Hippocampal formation (tissue), 2 donors: ENCODE results near the gene SMAD4.
"Not testable (repeated sequence)": the region's sequence is repeated elsewhere in the genome, so short reads cannot be mapped to it uniquely, and the experiment has no call there.

Source experiments
- DNase-seq, 2 donors: peaks; one replicate each; lab custom pipeline; 2025; lab: John Stamatoyannopoulos, UW

Gene SMAD4

DNA sequence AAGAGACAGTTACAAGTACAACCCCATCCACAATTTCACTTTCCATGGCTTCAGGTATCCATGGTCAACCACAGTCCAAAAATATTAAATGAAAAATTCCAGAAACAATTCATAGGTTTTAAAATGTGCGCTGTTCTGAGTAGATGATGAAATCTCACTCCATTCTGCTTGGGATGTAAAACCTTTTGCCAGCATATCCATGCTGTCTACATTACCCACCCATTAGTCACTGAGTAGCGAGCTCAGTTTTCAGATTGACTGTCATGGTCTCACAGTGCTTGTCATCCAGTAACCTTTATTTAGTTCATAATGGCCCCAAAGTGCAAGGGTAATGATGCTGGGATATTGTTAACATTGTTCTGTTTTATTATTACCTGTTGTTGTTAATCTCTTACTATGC is 40.5 kb downstream of the SMAD4 start:
- DNase-seq = no peak

DNA sequence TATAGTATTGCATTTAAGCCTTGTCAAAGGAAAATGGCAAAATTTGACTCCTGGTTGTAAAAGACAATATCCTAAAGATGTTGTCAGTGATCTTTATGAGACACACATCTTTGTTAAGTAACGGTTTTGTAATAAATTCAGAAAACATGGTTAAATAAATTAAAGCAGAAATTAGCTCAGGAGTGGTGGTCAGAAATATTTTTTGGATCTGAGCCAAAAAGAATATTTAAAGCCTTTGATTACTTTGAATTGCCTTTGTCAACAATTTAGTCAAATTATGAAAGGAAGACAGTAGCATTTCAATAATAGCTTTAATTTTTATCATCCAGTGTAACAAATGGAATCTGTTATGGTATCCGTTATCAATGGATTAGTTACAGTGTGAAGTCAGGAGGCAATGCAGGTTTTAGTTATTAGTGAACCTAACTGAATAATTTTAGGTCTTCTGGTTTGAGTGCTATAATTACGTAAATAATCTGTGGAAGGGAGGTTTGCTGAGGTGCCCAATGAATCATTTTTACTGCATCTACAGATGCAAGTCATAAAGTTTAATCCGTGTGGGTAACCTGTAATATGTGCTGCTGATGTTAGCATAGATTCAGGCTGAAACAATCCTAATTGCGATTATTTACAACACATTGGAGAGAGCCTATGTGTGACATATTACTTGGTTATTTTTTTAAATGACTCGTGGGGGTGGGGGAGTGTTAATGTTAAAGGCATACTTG is 42.7 kb downstream of the SMAD4 start:
- no peak for DNase-seq

DNA sequence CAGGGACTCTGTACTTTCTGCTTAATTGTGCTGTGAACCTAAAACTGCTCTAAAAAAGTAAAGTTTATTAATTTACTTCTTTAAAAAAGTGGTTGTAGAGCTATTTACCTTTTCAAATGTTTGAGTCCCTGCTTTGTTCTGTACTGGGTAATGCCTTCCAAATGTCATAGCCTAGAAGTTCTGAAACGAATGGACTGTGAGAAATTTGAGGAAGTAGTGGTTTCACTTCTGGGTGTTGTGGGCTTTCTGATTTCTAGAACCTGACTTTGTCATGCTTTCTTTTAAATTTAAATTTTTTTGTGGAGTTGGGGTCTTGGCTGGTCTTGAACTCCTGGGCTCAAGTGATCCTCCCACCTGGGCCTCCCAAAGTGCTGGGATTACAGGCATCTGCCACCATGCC is 44.6 kb downstream of the SMAD4 start:
- no peak for DNase-seq

DNA sequence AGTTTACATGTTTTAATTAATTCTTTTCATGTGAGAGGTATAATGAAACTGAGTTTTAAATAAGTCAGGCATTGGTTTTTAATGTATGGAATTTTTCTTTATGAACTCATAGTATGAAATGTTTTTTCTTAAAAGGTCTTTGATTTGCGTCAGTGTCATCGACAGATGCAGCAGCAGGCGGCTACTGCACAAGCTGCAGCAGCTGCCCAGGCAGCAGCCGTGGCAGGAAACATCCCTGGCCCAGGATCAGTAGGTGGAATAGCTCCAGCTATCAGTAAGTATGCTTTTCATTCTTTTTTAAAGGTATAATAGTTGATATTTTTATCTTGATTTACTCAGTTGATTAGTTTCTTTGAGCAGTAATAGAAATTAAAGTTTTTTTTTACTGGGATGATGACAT is 46.5 kb downstream of the SMAD4 start:
- DNase-seq = no peak

DNA sequence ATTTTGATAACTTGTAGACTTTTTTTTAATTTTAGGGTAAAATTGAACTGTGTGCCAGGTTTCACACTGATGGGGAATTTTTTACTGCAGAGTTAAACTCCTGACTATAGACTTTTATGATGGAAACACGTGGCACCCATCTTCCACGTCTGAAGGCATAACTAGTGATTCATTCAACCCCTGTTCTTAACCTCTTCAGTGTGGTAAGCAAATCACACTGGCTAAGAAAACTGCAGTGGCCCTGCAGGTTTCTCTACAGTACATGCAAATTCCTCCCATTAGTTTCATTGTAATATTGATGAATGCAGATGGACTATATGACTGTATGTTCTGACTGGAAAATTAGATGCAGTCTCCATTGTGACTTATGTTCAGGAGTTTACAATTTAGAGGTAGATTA is 47.2 kb downstream of the SMAD4 start:
- DNase-seq = no peak

DNA sequence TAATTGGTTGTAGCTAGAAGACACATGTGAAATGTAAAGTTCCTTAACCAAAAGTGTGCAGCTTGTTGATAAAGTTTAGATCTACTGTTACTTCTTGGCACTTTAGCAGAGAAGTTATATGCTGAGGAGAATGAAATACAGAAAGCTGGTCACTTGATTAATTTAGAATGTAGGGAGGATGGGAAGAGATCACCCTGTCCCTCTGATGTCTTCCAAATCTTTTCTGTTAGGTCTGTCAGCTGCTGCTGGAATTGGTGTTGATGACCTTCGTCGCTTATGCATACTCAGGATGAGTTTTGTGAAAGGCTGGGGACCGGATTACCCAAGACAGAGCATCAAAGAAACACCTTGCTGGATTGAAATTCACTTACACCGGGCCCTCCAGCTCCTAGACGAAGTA is 48.0 kb downstream of the SMAD4 start:
- no peak for DNase-seq

DNA sequence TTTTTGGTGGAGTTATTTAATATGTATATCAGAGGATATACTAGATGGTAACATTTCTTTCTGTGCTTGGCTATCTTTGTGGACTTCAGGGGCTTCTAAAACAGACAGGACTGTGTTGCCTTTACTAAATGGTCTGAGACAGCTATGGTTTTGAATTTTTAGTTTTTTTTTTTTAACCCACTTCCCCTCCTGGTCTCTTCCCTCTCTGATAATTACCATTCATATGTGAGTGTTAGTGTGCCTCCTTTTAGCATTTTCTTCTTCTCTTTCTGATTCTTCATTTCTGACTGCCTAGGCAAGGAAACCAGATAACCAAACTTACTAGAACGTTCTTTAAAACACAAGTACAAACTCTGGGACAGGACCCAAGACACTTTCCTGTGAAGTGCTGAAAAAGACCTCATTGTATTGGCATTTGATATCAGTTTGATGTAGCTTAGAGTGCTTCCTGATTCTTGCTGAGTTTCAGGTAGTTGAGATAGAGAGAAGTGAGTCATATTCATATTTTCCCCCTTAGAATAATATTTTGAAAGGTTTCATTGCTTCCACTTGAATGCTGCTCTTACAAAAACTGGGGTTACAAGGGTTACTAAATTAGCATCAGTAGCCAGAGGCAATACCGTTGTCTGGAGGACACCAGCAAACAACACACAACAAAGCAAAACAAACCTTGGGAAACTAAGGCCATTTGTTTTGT is 52.7 kb downstream of the SMAD4 start:
- no peak for DNase-seq

DNA sequence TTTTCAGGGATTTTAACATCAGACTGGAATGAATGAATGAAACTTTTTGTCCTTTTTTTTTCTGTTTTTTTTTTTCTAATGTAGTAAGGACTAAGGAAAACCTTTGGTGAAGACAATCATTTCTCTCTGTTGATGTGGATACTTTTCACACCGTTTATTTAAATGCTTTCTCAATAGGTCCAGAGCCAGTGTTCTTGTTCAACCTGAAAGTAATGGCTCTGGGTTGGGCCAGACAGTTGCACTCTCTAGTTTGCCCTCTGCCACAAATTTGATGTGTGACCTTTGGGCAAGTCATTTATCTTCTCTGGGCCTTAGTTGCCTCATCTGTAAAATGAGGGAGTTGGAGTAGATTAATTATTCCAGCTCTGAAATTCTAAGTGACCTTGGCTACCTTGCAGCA is 53.4 kb downstream of the SMAD4 start:
- DNase-seq = no peak

DNA sequence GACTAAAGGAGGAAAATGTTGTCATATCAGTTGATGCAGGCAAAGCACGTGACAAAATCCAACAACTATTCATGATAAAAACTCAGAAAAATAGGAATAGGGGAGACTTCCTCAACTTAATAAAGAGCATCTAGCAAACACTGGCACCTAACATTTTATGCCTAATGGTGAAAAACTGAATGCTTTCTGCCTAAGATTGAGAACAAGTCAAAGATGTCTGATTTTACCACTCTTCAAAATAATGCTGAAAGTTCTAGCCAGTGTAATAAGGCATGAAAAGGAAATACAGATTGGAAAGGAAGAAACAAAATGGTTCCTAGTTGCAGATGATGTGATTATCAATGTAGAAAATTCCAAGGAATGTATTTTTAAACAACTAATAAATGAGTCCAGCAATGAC is 58.4 kb downstream of the SMAD4 start:
- no peak for DNase-seq

DNA sequence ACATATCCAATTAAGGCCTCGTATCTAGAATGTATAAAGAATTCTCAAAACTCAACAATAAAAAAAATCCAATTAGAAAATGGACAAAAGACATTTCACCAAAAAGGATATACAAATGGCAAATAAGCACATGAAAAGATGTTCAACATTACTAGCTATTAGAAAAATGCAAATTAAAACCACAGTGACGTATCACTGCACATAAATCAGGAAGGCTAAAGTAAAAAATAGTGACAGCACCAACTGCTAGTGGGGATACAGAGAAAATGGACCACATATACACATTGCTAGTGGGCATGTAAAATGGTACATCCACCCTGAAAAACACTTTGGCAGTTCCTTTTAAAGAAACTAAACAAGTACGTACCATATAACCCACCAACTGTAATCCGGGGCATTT is 59.7 kb downstream of the SMAD4 start:
- DNase-seq = no peak

DNA sequence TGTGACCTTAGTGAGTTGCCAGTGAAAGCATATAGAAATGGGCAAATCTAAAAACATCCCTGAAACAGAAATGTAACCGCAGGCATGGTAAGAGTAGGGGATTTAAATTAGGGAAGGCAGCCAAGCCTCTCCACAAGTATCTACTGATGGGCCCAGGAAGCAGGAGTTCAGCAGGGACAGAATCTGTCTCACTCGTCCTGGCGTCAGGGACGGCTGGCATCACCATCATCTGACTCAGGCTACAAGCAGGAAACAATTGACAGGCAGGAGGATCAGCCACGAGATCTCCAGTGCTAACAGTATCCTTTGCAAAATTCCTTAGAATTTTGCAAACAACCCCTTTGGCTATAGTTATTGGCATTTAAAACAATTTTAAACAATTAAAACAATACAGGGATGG is 61.3 kb downstream of the SMAD4 start:
- no peak for DNase-seq

DNA sequence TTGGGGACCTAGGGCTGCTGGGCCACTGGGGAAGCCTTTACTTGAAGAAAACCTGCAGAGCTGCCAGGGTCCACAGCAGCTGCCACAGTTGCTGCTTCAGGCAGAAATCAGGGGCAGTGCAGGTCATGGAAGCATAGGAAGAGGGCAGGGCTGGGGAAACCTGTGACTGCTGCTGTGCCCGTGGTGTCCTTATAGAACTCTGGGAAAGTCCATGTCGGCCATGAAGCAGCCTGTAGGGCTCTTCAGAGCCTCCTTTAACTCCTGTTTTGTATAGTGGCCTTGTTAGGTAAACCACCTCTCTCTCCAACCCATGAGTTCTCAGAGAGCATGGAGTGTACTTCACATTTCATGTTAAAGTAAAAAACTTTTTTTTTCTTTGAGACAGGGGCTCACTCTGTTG is 62.1 kb downstream of the SMAD4 start:
- no peak for DNase-seq

DNA sequence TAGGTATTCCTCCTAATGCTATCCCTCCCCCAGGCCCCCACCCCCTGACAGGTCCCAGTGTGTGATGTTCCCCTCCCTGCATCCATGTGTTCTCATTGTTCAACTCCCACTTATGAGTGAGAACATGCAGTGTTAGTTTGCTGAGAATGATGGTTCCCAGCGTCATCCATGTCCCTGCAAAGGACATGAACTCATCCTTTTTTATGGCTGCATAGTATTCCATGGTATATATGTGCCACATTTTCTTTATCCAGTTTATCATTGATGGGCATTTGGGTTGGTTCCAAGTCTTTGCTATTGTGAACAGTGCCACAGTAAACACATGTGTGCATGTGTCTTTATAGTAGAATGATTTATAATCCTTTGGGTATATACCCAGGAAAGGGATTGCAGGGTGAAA is 63.0 kb downstream of the SMAD4 start:
- DNase-seq = not testable (repeated sequence)

DNA sequence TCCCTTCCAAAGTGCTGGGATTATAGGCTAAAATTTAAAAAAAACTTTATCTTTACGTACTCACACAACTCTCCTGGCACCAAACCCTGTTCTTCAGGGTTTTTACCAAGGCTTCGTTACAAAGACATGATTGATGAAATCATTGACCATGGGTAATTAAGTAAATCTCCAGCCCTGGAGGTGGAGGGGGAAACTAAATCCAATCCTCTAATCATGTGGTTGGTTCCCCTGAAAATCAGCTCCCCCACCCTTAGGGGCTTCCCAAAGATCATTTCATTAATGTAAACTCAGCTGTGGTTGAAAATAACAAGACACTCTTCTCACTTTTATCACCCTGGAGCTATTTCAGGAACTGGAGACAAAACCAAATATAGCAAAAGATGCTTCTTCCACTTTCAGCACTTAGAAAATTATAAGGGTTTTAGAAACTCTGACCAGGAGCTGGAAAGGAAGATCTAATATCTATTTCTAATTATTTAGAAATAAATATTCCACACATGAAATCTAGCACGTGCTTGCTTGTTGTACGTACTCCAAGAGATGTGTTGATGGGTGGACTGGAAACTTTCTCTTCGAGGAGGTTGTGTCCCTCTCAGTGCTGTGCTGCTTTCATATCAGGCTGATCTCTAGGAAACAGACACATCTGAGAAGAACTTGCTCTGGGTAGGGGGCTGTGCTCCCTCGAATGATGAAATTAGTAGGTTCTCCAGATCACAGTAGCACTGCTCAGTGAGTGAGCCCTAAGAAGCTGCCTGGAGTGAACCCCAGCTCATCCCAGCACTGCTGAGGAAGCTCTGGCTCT is 67.2 kb downstream of the SMAD4 start:
- no peak for DNase-seq

DNA sequence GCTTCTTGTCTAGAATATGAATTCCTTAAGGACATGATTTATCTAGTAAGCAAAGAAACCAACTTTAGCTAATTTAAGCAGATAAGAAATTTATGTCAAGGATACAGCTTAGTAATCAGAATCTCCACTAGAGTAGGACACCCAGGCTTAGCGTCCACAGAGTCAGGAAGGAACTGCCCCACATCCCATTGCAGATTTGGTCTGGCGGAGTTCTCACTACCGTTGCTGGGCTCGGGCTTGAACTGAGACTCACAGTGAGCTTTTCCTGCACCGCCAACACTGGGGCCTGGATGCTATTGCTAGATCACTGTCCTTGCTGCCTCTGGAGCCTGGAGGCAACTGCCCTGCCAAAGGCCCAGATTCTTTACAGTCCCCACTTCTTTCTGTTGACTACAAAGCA is 68.1 kb downstream of the SMAD4 start:
- DNase-seq = no peak

DNA sequence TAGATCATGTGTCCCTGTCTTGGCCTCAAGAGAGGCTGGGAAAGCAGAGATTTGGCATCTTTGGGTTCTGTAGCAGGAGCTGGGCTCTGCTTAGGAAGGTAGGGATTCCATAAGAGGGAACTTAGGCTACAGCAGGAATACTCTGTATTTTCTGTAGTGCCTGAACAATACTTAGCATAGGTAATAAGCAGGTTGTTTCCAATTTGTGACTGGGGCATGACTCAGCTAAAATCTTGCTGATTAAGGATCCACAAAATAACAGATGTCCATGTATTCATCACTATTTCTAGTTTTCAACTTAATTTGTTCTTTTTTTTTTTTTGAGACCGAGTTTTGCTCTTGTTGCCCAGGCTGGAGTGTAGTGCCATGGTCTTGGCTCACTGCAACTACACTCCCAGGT is 68.5 kb downstream of the SMAD4 start:
- DNase-seq = no peak

DNA sequence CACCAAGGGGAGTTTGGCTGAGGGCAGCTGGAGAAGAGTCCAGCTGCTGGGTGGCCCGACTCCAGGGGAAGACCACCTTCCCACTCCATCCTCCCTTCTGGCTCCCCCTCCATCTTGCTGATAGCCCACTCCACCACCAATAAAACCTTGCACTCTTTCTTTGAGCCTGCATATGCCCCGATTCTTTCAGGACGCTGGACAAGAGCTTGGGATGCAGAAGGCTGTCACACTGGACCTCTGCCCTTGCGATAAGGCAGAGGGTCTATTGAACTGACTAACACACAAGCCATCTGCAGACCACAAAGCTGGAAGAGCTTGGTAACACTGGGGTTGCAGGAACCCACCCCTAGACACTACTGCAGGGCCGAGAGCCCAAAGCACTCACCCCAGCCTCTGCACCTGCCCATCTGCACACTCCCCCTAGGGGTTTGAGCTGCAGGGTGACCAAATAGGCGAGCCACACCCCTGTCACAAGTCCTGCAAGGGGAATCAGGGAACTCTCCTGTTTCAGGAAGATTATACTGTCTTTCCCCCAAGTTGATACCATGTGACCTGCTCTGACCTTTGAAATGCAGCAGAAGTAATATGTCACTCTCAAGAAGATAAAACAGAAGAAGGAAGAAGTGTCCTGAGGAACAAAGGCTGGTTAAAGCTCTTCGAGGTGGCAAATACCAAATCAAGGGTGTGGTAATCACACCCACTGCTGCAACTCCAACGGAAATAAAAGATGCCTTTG is 70.5 kb downstream of the SMAD4 start:
- DNase-seq = no peak

DNA sequence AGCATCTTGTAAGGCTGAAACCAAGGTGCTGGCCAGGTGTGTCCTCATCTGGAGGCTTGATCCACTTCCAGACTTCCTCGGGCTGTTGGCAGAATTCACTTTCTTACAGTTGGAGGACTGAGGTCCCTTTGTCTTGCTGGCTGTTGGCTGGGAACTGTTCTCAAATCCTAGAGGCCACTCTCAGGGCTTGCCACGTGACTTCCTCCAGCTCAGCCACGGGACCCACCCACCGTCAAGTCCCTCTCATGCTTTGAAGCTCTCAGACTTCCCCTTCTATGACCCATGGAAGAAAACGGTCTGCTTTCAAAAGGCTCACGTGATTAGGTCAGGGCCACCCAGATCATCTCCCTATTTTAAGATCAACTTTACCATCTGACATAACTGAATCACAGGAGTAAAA is 77.1 kb downstream of the SMAD4 start:
- DNase-seq = no peak

DNA sequence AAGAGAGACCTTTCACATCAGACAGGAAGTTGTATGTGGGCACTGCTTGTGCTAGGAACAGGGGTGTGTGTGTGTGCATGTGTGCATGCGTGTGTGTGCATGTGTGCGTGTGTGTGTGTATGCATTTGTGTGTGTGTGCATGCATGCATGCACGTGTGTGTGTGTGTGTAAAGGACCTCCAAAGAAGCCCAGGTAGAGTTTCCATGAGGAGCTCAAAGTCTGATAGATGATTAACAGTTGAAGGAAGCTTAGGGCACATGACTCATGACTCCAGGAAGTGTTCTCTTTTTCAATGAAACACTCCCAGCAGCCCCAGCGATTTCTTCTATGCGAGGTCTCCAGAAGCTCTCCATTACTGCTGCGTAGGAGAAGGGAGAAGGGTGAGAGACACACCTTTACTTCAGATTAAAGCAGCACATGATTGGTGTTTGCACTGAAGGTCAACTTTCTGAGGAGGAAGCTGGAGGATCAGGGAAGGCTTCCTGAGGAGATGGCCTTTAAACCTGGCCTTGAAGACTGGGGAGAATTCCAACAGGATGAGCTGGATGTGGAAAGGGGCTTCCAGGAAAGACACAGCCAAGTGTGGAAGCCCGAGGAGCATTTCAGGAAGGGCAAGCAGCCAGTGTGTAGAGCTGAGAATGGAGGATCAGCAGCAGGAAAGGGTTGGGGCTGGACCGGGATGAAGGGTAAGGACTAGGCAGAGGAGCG is 77.7 kb downstream of the SMAD4 start:
- DNase-seq = no peak

DNA sequence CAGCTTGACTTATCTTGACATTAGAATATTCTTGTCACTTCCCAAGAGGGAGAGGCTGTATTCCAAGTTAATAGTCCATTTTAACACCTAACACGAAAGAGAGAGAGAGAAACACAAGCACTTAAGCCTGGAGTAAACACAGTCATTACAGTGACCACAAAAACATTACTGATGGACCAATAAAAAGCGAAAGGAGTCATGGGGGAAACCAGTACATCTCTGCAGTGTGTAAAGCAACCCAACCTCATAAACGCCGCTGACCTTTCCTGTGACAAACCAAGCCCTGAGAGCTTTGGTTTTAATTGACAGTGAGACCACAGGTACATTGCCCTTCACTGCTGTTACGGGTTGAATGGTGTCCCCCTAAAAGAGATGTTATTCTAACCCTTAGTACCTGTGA is 78.3 kb downstream of the SMAD4 start:
- DNase-seq = no peak

DNA sequence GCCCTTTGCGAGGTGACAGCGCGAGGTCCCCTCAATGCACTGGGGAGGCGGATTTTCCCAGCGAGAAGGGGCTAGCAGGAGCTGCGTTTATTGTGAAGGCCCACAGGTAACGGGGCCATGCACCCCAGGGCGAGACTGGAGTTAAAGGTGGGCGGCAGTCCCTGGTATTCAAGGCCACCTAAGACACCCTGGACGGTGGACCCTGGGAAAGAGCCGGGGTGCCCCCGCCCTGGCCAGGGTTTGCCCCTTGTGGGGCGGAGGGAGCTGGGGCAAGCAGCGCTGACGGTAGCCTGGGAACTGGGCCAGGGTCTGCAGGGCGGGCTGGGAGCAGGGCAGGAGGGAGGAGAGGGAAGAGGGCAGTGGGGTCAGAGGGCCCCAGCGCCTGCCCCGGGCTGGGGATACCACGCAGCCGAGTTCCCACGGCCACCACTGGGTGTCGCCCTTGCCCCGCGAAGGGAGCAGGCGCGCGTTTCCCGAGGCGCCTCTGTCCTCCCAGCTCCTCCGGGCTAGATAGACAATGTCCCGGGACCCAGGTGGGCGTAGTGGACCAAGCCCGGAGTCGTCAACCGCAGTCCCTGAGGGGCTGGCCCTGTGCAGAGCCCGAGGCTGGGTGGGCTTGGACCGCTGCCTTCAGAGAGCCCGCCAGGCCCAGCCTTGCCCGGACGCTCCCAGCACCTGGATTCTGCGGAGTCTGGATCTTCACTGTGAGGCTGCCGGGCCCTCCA is 80.2 kb downstream of the SMAD4 start:
- peak in 1 of 2 donors; percentile 31 for DNase-seq
